ENCODE results near the gene MGME1. TPM values are rescaled to one million over a fixed set of nuclear protein-coding genes. Genes with fewer than 3 reads are reported as not detected.

Gene MGME1
- total and polyA plus RNA-seq, 2 of the 13 experiments (the other 11 are each of a cell fraction or from before 2014, with no cell fraction given), result 36.7 to 66.6 TPM

DNA sequence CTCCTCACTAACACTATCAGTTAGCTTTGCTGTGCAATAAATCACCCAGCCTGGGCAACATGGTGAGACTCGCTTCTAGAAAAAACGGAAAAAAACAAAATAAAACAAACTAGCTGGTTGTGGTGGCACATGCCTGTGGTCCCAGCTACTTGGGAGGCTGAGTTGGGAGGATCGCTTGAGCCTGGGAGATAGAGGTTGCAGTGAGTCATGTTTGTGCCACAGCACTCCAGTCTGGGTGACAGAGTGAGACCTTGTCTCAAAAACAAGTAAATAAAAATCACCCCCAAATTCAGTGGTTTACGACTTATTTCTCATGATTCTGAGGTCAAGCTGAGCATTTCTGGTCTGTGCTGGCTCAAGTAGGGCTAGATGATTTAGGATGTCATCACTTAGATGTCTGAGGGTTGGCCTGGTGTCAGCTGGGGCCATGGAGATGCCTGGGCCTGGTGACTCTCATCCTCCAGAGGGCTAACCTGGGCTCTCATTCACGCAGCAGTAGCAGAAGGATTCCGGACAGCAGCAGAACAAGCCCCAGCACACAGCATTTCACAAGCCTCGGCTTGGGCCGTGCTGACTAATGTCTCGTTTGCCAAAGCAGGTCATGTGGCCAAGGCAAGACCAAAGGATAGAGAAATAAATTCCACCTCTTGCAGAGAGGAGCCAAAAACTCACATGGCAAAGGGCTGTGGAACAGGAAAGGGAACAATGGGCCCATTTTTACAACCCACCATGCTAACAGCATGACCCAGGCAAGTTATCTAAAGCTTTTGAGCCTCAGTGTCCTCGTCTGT lies 32.5 kb downstream of the MGME1 start (continued):
- TF ChIP-seq ZNF407 (CRISPR knock-in tag; IDR thresholded peaks at IDR 0.05; ENCODE audit: not compliant biosample characterization) (peak; percentile 60), TRIM24 (CRISPR knock-in tag; IDR thresholded peaks at IDR 0.05) (no peak), HDAC2 (CRISPR knock-in tag; IDR thresholded peaks at IDR 0.05) (peak; percentile 50), RORA (CRISPR knock-in tag; IDR thresholded peaks at IDR 0.05) (no peak), EHMT2 (IDR thresholded peaks at IDR 0.05; ENCODE audit: borderline replicate concordance, low read depth, low read length) (no peak), PTBP1 (IDR thresholded peaks at IDR 0.05; ENCODE audit: low read depth, low read length, poor library complexity, severe bottlenecking) (no peak), ZNF326 (CRISPR knock-in tag; IDR thresholded peaks at IDR 0.05; ENCODE audit: borderline replicate concordance) (no peak), NKX3-1 (CRISPR knock-in tag; IDR thresholded peaks at IDR 0.05) (no peak), RAD21 (CRISPR knock-in tag; IDR thresholded peaks at IDR 0.05) (0 out of 2 replicates have a peak, but pooled peaks have one; percentile 4), ZNF639 (CRISPR knock-in tag; conservative IDR thresholded peaks at IDR 0.05) (no peak)
- TF ChIP-seq, protein P1, sequence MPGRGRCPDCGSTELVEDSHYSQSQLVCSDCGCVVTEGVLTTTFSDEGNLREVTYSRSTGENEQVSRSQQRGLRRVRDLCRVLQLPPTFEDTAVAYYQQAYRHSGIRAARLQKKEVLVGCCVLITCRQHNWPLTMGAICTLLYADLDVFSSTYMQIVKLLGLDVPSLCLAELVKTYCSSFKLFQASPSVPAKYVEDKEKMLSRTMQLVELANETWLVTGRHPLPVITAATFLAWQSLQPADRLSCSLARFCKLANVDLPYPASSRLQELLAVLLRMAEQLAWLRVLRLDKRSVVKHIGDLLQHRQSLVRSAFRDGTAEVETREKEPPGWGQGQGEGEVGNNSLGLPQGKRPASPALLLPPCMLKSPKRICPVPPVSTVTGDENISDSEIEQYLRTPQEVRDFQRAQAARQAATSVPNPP (CRISPR knock-in tag; IDR thresholded peaks at IDR 0.05), result no peak
- TF ChIP-seq, protein P2, sequence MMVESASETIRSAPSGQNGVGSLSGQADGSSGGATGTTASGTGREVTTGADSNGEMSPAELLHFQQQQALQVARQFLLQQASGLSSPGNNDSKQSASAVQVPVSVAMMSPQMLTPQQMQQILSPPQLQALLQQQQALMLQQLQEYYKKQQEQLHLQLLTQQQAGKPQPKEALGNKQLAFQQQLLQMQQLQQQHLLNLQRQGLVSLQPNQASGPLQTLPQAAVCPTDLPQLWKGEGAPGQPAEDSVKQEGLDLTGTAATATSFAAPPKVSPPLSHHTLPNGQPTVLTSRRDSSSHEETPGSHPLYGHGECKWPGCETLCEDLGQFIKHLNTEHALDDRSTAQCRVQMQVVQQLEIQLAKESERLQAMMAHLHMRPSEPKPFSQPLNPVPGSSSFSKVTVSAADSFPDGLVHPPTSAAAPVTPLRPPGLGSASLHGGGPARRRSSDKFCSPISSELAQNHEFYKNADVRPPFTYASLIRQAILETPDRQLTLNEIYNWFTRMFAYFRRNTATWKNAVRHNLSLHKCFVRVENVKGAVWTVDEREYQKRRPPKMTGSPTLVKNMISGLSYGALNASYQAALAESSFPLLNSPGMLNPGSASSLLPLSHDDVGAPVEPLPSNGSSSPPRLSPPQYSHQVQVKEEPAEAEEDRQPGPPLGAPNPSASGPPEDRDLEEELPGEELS (CRISPR knock-in tag; IDR thresholded peaks at IDR 0.05), result no peak
- TF ChIP-seq, protein P3, sequence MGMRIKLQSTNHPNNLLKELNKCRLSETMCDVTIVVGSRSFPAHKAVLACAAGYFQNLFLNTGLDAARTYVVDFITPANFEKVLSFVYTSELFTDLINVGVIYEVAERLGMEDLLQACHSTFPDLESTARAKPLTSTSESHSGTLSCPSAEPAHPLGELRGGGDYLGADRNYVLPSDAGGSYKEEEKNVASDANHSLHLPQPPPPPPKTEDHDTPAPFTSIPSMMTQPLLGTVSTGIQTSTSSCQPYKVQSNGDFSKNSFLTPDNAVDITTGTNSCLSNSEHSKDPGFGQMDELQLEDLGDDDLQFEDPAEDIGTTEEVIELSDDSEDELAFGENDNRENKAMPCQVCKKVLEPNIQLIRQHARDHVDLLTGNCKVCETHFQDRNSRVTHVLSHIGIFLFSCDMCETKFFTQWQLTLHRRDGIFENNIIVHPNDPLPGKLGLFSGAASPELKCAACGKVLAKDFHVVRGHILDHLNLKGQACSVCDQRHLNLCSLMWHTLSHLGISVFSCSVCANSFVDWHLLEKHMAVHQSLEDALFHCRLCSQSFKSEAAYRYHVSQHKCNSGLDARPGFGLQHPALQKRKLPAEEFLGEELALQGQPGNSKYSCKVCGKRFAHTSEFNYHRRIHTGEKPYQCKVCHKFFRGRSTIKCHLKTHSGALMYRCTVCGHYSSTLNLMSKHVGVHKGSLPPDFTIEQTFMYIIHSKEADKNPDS (CRISPR knock-in tag; IDR thresholded peaks at IDR 0.05), result no peak

All from HepG2 (cell line).